Adrenal gland (tissue), 12 donors: ENCODE results near the gene FOXB1. TPM values are rescaled to one million over a fixed set of nuclear protein-coding genes. Genes with fewer than 3 reads are reported as not detected.

Experiments
- DNase-seq, 7 donors: peaks; one replicate each; pipeline ENCODE4 v3.0.0-alpha.2; 2019 to 2020
- H3K27ac ChIP-seq, 5 donors: fragments of 200-600 bp; sonication (generic) in 4 of 5; 1 replicate in 3 of 5; 2 replicates in 2 of 5; pipeline versions ENCODE4 v1.5.1 to v1.8.0; 2016 to 2020; ENCODE audit warnings: mild to moderate bottlenecking in 1 of 5
- H3K27me3 ChIP-seq: fragments of 200-600 bp; 2 replicates; pipeline ENCODE4 v1.8.0; 2021
- H3K36me3 ChIP-seq, 2 donors: fragments of 200-600 bp; replicated peaks in 1 of 2; 1 replicate in 1 of 2; 2 replicates in 1 of 2; pipeline versions ENCODE4 v1.5.1 to v1.8.0; 2018 to 2022
- H3K4me1 ChIP-seq, 2 donors: fragments of 200-600 bp; replicated peaks in 1 of 2; 1 replicate in 1 of 2; 2 replicates in 1 of 2; pipeline versions ENCODE4 v1.5.1 to v1.8.0; 2018 to 2021
- H3K4me3 ChIP-seq, 4 donors: fragments of 200-600 bp; sonication (generic) in 3 of 4; one replicate each; pipeline ENCODE4 v1.5.1; 2016 to 2018
- H3K9me3 ChIP-seq, 3 donors: fragments of 200-600 bp; sonication (generic) in 1 of 3; replicated peaks in 1 of 3; 1 replicate in 2 of 3; 2 replicates in 1 of 3; pipeline versions ENCODE4 v1.5.1 to v1.8.0; 2016 to 2021
- CTCF ChIP-seq, 6 experiments: fragments of 450-650 bp in 4 of 6; fragments of 200-600 bp in 2 of 6; sonication (generic) in 1 of 6; IDR thresholded peaks; 1 replicate in 5 of 6; 2 replicates in 1 of 6; pipeline versions ENCODE4 v1.5.1 to v1.8.0; 2016 to 2021; ENCODE audit warnings: antibody characterized with exemption in 6 of 6, mild to moderate bottlenecking in 2 of 6, moderate library complexity in 1 of 6
- POLR2A ChIP-seq, 2 donors: fragments of 450-650 bp; IDR thresholded peaks; one replicate each; pipeline ENCODE4 v1.6.1; 2017; ENCODE audit warnings: antibody characterized with exemption in 2 of 2, mild to moderate bottlenecking in 2 of 2, moderate library complexity in 1 of 2
- WGBS, 4 donors: extraction: QIAGEN DNeasy Blood & Tissue Kit in 2 of 4; methylation state at CpG; one replicate each; pipeline versions ENCODE4 v1.1.5 to v1.1.7; 2013 to 2017; 5-methylcytosine and 5-hydroxymethylcytosine counted together
- intact Hi-C, 2 donors: fragments of 100-400 bp; cut with DNase I; formaldehyde crosslinking; loops; one replicate each; pipeline versions ENCODE4 v1.14.1 to v1.15.0; 2022 to 2023
- polyA plus RNA-seq, 3 donors: library from polyadenylated mRNA; stranded (reverse); fragments of 200-250 nt in 2 of 3; fragments of 350-450 nt in 1 of 3; fragmentation: Illumina TruSeq in 1 of 3; extraction: RNeasy Lipid Tissue Mini Kit (QIAGEN cat#74804) in 1 of 3; gene quantifications; one replicate each; pipeline ENCODE4 v1.2.3, GENCODE V29; 2013 to 2014
- total RNA-seq, 9 donors: library from RNA; depleted of rRNA in 4 of 9; stranded (reverse); fragments of >200 nt in 4 of 9; fragments of 120-200 nt in 1 of 9; fragmentation: NEBNext Ultra II Directional in 1 of 9; extraction: Animal tissue kit (Norgen Biotek cat#: 25700) in 1 of 9; gene quantifications; one replicate each; pipeline versions ENCODE4 v1.1.0 to v1.2.4, GENCODE V29; 2013 to 2023
- donor health status: healthy with polysubstance abuse.
- donor health status: Bipolar disorder and iron deficiency.
- donor health status: DM: yes; HTN: yes; CAD: no.
- donor health status: DM: no; HTN: no; CAD: no.
- donor health status: DM: no; HTN: no; CAD: no.
- donor health status: DM: yes; HTN: yes; CAD: no.

Gene FOXB1
- total and polyA plus RNA-seq, 12 donors, result not detected

- DNase-seq, result no peak
- no peaks in the 10 kb centered on the region for H3K9me3 ChIP-seq
- intact Hi-C loops, result no loop called here
- no peak overlapping the region for H3K27ac ChIP-seq
- H3K4me1 ChIP-seq, result peaks cover 16 to 35% of the 10 kb centered on the region in 2 donors
- TF ChIP-seq POLR2A (IDR thresholded peaks at IDR 0.05) (no peak), CTCF (IDR thresholded peaks at IDR 0.05) (no peak)
- H3K4me3 ChIP-seq, result no peak overlapping the region
- H3K27me3 ChIP-seq, result peaks cover 98% of the 10 kb centered on the region
- 6 to 11% (median 8%) methylated on average over 21 to 34 of the region's 34 CpGs for WGBS, 4 donors
- H3K36me3 ChIP-seq, result no peaks in the 10 kb centered on the region
Measured at GRCh38 chr15:60001610-60002527, 2.2 kb upstream of the FOXB1 start.

- Histone ChIP-seq H3K36me3 (no peaks in the 10 kb centered on the region), H3K9me3 (no peaks in the 10 kb centered on the region), H3K27me3 (peaks cover 98% of the 10 kb centered on the region), H3K4me1 (peaks cover 16 to 30% of the 10 kb centered on the region in 2 donors), H3K27ac (no peak overlapping the region), H3K4me3 (no peak overlapping the region)
- no peak for TF ChIP-seq POLR2A (IDR thresholded peaks at IDR 0.05)
- TF ChIP-seq CTCF (IDR thresholded peaks at IDR 0.05), result no peak
- DNase-seq, result no peak
- intact Hi-C loops, result no loop called here
- WGBS, 4 donors, result 15 to 17% (median 16%) methylated on average over 26 of the region's 26 CpGs
Measured at GRCh38 chr15:60002528-60003218, 1.4 kb upstream of the FOXB1 start.

- no peak overlapping the region for H3K27ac ChIP-seq
- intact Hi-C loops, result no loop called here
- TF ChIP-seq POLR2A (IDR thresholded peaks at IDR 0.05), result no peak
- no peak for TF ChIP-seq CTCF (IDR thresholded peaks at IDR 0.05)
- H3K9me3 ChIP-seq, result no peaks in the 10 kb centered on the region
- H3K27me3 ChIP-seq, result peaks cover 98% of the 10 kb centered on the region
- DNase-seq, result no peak
- no peak overlapping the region for H3K4me3 ChIP-seq
- 3 to 7% (median 4%) methylated on average over 20 to 24 of the region's 24 CpGs for WGBS, 4 donors
- peaks cover 16 to 30% of the 10 kb centered on the region in 2 donors for H3K4me1 ChIP-seq
- H3K36me3 ChIP-seq, result no peaks in the 10 kb centered on the region
Measured at GRCh38 chr15:60003243-60004008, 685 bp upstream of the FOXB1 start.
